HepG2 (cell line): ENCODE data around the gene MYO1E. TPM values are rescaled to one million over a fixed set of nuclear protein-coding genes. Genes with fewer than 3 reads are reported as not detected.

ENCODE experiments used
- CREM ChIP-seq, 2 experiments: sonication (generic) in 1 of 2; formaldehyde crosslinking in 1 of 2; IDR thresholded peaks; 2 replicates each; pipeline versions ENCODE4 v1.4.0 to v1.6.1; 2016 to 2020; ENCODE audit warnings: antibody characterized with exemption in 1 of 2, mild to moderate bottlenecking in 1 of 2, missing genetic modification reagents in 1 of 2
- HDAC2 ChIP-seq: sonication (generic); formaldehyde crosslinking; IDR thresholded peaks from 2 replicates; pipeline ENCODE4 v1.4.0; 2020; ENCODE audit warnings: missing genetic modification reagents
- NCOA2 ChIP-seq: sonication (generic); formaldehyde crosslinking; IDR thresholded peaks from 2 replicates; pipeline ENCODE4 v1.8.0; 2022; ENCODE audit warnings: inconsistent platforms
- YEATS2 ChIP-seq: sonication (generic); formaldehyde crosslinking; IDR thresholded peaks from 2 replicates; pipeline ENCODE4 v1.4.0; 2020; ENCODE audit warnings: missing genetic modification reagents, borderline replicate concordance
- polyA plus RNA-seq, 8 experiments: library from polyadenylated mRNA; depleted of rRNA in 3 of 8; stranded (reverse) in 7 of 8; unstranded in 1 of 8; fragments of >200 nt; fragmentation: Illumina TruSeq in 4 of 8; extraction: Trizol in 4 of 8; gene quantifications; 2 replicates each; pipeline versions ENCODE4 v1.2.1 to v1.2.3, GENCODE V29; 2011 to 2016; ENCODE audit warnings: low read depth in 4 of 8, missing spikeins in 1 of 8, mixed read lengths in 1 of 8; ENCODE audit not compliant: insufficient read depth in 1 of 8
- total RNA-seq, 5 experiments: library from RNA; depleted of rRNA; stranded (reverse); fragments of >200 nt; fragmentation: Illumina TruSeq; extraction: Trizol; gene quantifications; 2 replicates each; pipeline ENCODE4 v1.2.3, GENCODE V29; 2016; ENCODE audit warnings: low read depth in 1 of 5
- TF ChIP-seq, protein P1 (sequence below): sonication (generic); formaldehyde crosslinking; conservative IDR thresholded peaks from 2 replicates; pipeline ENCODE4 v1.4.0; 2020; ENCODE audit warnings: mild to moderate bottlenecking, missing genetic modification reagents, moderate library complexity
- TF ChIP-seq, protein P2 (sequence below): sonication (generic); formaldehyde crosslinking; IDR thresholded peaks from 2 replicates; pipeline ENCODE4 v1.9.0; 2021; ENCODE audit warnings: missing genetic modification reagents, borderline replicate concordance
- TF ChIP-seq, protein P3 (sequence below), 2 experiments: sonication (generic) in 1 of 2; formaldehyde crosslinking in 1 of 2; IDR thresholded peaks; 2 replicates each; pipeline versions ENCODE4 v1.4.0 to v1.6.1; 2016 to 2020; ENCODE audit warnings: borderline replicate concordance in 1 of 2, low read depth in 1 of 2, mild to moderate bottlenecking in 1 of 2, missing genetic modification reagents in 1 of 2

The MYO1E gene
- total and polyA plus RNA-seq, 2 of the 13 experiments (the other 11 are each of a cell fraction or from before 2014, with no cell fraction given), result 15.7 to 25.1 TPM

DNA sequence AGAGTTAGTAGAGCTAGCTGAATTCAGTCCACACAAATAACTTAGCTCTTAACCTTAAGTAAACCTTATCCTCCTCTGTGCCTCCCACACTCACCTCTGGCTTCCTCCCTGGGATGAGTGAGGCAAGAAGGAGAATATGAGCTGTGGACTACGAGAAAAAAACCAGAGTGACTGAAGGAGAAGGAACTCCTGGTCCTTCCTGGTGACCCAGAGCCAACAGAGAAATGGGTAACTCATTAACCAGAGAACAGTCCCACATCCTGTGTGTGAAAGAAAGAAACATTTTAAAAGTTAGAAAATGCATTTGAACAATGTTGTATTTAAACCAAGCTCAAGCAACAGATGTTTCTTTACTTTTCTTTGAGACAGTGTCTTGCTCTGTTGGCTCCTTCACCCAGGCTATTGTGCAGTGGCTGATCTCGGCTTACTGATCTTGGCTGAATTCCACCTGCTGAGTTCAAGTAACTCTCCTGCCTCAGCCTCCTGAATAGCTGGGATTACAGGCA lies 37.8 kb upstream of the MYO1E start (continued):
- TF ChIP-seq, protein P1, sequence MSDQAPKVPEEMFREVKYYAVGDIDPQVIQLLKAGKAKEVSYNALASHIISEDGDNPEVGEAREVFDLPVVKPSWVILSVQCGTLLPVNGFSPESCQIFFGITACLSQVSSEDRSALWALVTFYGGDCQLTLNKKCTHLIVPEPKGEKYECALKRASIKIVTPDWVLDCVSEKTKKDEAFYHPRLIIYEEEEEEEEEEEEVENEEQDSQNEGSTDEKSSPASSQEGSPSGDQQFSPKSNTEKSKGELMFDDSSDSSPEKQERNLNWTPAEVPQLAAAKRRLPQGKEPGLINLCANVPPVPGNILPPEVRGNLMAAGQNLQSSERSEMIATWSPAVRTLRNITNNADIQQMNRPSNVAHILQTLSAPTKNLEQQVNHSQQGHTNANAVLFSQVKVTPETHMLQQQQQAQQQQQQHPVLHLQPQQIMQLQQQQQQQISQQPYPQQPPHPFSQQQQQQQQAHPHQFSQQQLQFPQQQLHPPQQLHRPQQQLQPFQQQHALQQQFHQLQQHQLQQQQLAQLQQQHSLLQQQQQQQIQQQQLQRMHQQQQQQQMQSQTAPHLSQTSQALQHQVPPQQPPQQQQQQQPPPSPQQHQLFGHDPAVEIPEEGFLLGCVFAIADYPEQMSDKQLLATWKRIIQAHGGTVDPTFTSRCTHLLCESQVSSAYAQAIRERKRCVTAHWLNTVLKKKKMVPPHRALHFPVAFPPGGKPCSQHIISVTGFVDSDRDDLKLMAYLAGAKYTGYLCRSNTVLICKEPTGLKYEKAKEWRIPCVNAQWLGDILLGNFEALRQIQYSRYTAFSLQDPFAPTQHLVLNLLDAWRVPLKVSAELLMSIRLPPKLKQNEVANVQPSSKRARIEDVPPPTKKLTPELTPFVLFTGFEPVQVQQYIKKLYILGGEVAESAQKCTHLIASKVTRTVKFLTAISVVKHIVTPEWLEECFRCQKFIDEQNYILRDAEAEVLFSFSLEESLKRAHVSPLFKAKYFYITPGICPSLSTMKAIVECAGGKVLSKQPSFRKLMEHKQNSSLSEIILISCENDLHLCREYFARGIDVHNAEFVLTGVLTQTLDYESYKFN (CRISPR knock-in tag), result peak; percentile 63
- TF ChIP-seq CREM (IDR thresholded peaks at IDR 0.05) (no peak), CREM (CRISPR knock-in tag; IDR thresholded peaks at IDR 0.05) (no peak), YEATS2 (no peak), HDAC2 (CRISPR knock-in tag) (0 out of 2 replicates have a peak, but pooled peaks have one; percentile 28), NCOA2 (CRISPR knock-in tag) (peak; percentile 33; the same call in 1 of the 2 replicates)
- TF ChIP-seq, protein P2, sequence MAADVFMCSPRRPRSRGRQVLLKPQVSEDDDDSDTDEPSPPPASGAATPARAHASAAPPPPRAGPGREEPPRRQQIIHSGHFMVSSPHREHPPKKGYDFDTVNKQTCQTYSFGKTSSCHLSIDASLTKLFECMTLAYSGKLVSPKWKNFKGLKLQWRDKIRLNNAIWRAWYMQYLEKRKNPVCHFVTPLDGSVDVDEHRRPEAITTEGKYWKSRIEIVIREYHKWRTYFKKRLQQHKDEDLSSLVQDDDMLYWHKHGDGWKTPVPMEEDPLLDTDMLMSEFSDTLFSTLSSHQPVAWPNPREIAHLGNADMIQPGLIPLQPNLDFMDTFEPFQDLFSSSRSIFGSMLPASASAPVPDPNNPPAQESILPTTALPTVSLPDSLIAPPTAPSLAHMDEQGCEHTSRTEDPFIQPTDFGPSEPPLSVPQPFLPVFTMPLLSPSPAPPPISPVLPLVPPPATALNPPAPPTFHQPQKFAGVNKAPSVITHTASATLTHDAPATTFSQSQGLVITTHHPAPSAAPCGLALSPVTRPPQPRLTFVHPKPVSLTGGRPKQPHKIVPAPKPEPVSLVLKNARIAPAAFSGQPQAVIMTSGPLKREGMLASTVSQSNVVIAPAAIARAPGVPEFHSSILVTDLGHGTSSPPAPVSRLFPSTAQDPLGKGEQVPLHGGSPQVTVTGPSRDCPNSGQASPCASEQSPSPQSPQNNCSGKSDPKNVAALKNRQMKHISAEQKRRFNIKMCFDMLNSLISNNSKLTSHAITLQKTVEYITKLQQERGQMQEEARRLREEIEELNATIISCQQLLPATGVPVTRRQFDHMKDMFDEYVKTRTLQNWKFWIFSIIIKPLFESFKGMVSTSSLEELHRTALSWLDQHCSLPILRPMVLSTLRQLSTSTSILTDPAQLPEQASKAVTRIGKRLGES (CRISPR knock-in tag), result no peak
- TF ChIP-seq, protein P3, sequence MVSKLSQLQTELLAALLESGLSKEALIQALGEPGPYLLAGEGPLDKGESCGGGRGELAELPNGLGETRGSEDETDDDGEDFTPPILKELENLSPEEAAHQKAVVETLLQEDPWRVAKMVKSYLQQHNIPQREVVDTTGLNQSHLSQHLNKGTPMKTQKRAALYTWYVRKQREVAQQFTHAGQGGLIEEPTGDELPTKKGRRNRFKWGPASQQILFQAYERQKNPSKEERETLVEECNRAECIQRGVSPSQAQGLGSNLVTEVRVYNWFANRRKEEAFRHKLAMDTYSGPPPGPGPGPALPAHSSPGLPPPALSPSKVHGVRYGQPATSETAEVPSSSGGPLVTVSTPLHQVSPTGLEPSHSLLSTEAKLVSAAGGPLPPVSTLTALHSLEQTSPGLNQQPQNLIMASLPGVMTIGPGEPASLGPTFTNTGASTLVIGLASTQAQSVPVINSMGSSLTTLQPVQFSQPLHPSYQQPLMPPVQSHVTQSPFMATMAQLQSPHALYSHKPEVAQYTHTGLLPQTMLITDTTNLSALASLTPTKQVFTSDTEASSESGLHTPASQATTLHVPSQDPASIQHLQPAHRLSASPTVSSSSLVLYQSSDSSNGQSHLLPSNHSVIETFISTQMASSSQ (IDR thresholded peaks at IDR 0.05; ENCODE audit: low read depth), result peak; percentile 81
- TF ChIP-seq, protein P3 (CRISPR knock-in tag; IDR thresholded peaks at IDR 0.05; ENCODE audit: borderline replicate concordance), result peak; percentile 64; the same call in 1 of the 2 replicates
